Heart right ventricle (tissue), 16 donors: ENCODE data around the gene SLC11A1. TPM values are rescaled to one million over a fixed set of nuclear protein-coding genes. Genes with fewer than 3 reads are reported as not detected.
A peak's percentile ranks its signal among the peaks of the same experiment; 100 is the strongest.

ENCODE experiments used
- ATAC-seq, 8 donors: fragments of 200-7000 bp; cut with Tn5 transposase; one replicate each; pipeline ENCODE4 v1.9.1; 2020; ENCODE audit warnings: mild to moderate bottlenecking in 8 of 8, moderate library complexity in 8 of 8, moderate number of reproducible peaks in 1 of 8
- DNase-seq, 2 donors: peaks; one replicate each; pipeline ENCODE4 v3.0.0-alpha.2; 2020
- H3K27ac ChIP-seq, 10 donors: fragments of 200-600 bp; sonication (generic) in 2 of 10; one replicate each; pipeline versions ENCODE4 v1.5.0 to v1.8.0; 2020 to 2022; ENCODE audit warnings: mild to moderate bottlenecking in 3 of 10
- H3K27me3 ChIP-seq, 7 donors: fragments of 200-600 bp; one replicate each; pipeline ENCODE4 v1.8.0; 2021 to 2022; ENCODE audit warnings: mild to moderate bottlenecking in 2 of 7
- H3K36me3 ChIP-seq, 9 donors: fragments of 200-600 bp; sonication (generic) in 1 of 9; one replicate each; pipeline versions ENCODE4 v1.5.0 to v1.8.0; 2020 to 2022; ENCODE audit warnings: mild to moderate bottlenecking in 2 of 9
- H3K4me1 ChIP-seq, 9 donors: fragments of 200-600 bp; sonication (generic) in 1 of 9; one replicate each; pipeline versions ENCODE4 v1.5.0 to v1.8.0; 2020 to 2022; ENCODE audit warnings: mild to moderate bottlenecking in 4 of 9
- H3K4me3 ChIP-seq, 10 donors: fragments of 200-600 bp; sonication (generic) in 2 of 10; one replicate each; pipeline versions ENCODE4 v1.5.0 to v1.8.0; 2020 to 2022; ENCODE audit warnings: mild to moderate bottlenecking in 7 of 10, moderate library complexity in 2 of 10
- H3K9me3 ChIP-seq, 11 donors: fragments of 200-600 bp in 10 of 11; sonication (generic) in 2 of 11; one replicate each; pipeline versions ENCODE4 v1.5.0 to v1.8.0; 2013 to 2022; ENCODE audit warnings: mild to moderate bottlenecking in 2 of 11, control low read depth in 1 of 11, moderate library complexity in 1 of 11
- CTCF ChIP-seq, 9 donors: fragments of 200-600 bp; sonication (generic) in 2 of 9; IDR thresholded peaks; one replicate each; pipeline versions ENCODE4 v1.5.0 to v1.8.0; 2021 to 2022; ENCODE audit warnings: antibody characterized with exemption in 9 of 9, mild to moderate bottlenecking in 5 of 9, moderate library complexity in 1 of 9
- WGBS, 2 donors: extraction: QIAGEN DNeasy Blood & Tissue Kit; methylation state at CpG; one replicate each; pipeline ENCODE4 v1.1.7; 2013; ENCODE audit warnings: inconsistent platforms in 1 of 2; 5-methylcytosine and 5-hydroxymethylcytosine counted together
- intact Hi-C, 10 donors: fragments of 100-400 bp; cut with DNase I; formaldehyde crosslinking; loops; one replicate each; pipeline versions ENCODE4 v1.11.1 to v1.14.2; 2022
- polyA plus RNA-seq, 2 donors: library from polyadenylated mRNA; stranded (reverse); fragments of 200-250 nt; gene quantifications; one replicate each; pipeline ENCODE4 v1.2.3, GENCODE V29; 2013
- total RNA-seq, 10 donors: library from RNA; stranded (reverse); fragmentation: NEBNext Ultra II Directional in 3 of 10; extraction: Animal tissue kit (Norgen Biotek cat#: 25700) in 3 of 10; gene quantifications; one replicate each; pipeline versions ENCODE4 v1.2.1 to v1.2.4, GENCODE V29; 2021 to 2023
- donor health status: Arrhythmogenic right ventricular cardiomyopathy.
- donor health status: ischemic (EF 13 %, LVEDD 7.1; RV severe dilation, severe dysfunction).
- donor health status: healthy with polysubstance abuse.
- donor health status: DM: no; HTN: yes; CAD: no.
- donor health status: DM: no; HTN: no; CAD: no.
- donor health status: ischemic (EF 25% LVEDD 6.9; RV normal size, moderate dysfunction).
- donor health status: ischemic (EF 25% LVEDD 5.7; RV mildly dilated, moderate dysfunction).
- donor health status: healthy.
- donor health status: DM: yes; HTN: yes; CAD: no.
- donor health status: Ischemic cardiomyopathy.
- donor health status: ischemic (EF 35%, LVEDD 5.7; RV mildly dilated, moderate dysfunction).
- donor health status: nonischemic (EF 11% LVEDD 7.7; RV severe dilation, severe dysfunction).
- donor health status: DM: yes; HTN: yes; CAD: no.
- donor health status: PGD.
- donor health status: ischemic (EF 29% LVEDD 5.4; RV normal size, mild dysfunction).
- donor health status: nonischemic (EF 23%, LVEDD 6.1; RV moderate dilation, normal function).

Gene SLC11A1
- total and polyA plus RNA-seq, 12 donors, result 0.64 to 9.1 (median 4.4) TPM

GRCh38 chr2:218400167-218400929 lies 18.3 kb downstream of the SLC11A1 start:
- peak; percentile 52 to 55 for DNase-seq
- TF ChIP-seq CTCF (IDR thresholded peaks at IDR 0.05), result no peak
- peaks cover 18 to 72% (median 59%) of the 10 kb centered on the region in 9 donors for H3K4me1 ChIP-seq
- no peaks in the 10 kb centered on the region for H3K9me3 ChIP-seq
- H3K36me3 ChIP-seq, result peaks cover 0 to 44% (median 37%) of the 10 kb centered on the region in 9 donors
- H3K27me3 ChIP-seq, result no peaks in the 10 kb centered on the region
- H3K4me3 ChIP-seq, result peak overlapping the region; percentile 79 to 100 (median 98)
- 1% methylated on average over 51 to 63 of the region's 63 CpGs for WGBS, 2 donors
- intact Hi-C loops, result loop anchor here in 3 of 10 donors (10.0 kb wide), 2 partner anchors 244 to 254 kb away; partner anchors contain the start of genes BCS1L (in 2 of the 3) and ZNF142 (in 2 of the 3)
- ATAC-seq, result peak in 1 of 8 donors; percentile 2
- peak overlapping the region; percentile 98 to 100 (median 100) for H3K27ac ChIP-seq

DNA sequence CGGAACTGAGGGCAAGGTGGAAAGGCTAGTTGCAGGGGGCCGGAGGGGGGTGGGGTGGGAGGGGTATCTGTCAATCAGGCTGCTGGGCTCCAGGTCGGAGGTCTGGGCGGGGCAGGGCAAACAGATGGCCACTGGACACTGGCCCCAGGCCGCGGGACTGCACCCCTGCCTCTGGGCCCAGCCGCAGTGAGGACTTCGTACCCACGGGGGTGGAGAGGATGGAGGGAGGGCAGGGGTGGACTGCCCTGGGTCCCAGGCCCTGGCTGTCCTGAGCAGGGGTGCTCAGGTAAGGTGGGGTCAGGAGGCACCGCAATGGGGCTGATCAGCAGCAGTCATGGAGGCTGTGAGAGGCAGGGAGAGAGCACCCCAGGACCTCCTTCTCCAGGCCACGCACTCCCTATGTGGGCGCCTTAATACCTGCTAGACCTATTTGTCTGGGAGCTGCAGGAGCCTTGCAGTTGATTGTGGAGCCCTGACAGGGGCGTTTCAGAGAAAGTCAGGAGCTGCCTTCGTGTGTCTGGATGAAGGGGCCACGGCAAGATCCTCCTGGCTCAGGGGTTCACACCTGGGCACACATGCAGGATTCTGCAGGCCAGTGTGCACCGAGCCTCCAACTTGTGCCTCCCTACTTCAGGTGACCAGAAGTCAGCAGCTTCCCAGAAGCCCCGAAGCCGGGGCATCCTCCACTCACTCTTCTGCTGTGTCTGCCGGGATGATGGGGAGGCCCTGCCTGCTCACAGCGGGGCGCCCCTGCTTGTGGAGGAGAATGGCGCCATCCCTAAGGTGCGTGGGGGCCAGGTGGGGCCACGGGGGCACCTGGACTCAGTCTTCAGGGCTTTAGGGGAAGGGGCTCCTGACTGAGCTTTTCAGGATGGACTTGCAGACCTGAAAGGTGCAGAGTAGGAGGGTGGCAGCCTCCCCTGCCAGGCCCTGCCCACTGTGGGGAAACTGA lies 19.1 kb downstream of the SLC11A1 start:
- intact Hi-C loops, result loop anchor here in 3 of 10 donors (10.0 kb wide), 2 partner anchors 244 to 254 kb away; partner anchors contain the start of genes BCS1L (in 2 of the 3) and ZNF142 (in 2 of the 3)
- ATAC-seq (no peak), DNase-seq (peak in 1 of 2 donors; percentile 40)
- Histone ChIP-seq H3K9me3 (no peaks in the 10 kb centered on the region), H3K27me3 (no peaks in the 10 kb centered on the region), H3K4me3 (peak overlapping the region; percentile 79 to 100 (median 98)), H3K36me3 (peaks cover 0 to 45% (median 37%) of the 10 kb centered on the region in 9 donors), H3K27ac (peak overlapping the region; percentile 98 to 100 (median 100)), H3K4me1 (peaks cover 24 to 74% (median 62%) of the 10 kb centered on the region in 9 donors)
- WGBS, 2 donors, result 29 to 34% methylated on average over 24 of the region's 24 CpGs
- no peak for TF ChIP-seq CTCF (IDR thresholded peaks at IDR 0.05)

DNA sequence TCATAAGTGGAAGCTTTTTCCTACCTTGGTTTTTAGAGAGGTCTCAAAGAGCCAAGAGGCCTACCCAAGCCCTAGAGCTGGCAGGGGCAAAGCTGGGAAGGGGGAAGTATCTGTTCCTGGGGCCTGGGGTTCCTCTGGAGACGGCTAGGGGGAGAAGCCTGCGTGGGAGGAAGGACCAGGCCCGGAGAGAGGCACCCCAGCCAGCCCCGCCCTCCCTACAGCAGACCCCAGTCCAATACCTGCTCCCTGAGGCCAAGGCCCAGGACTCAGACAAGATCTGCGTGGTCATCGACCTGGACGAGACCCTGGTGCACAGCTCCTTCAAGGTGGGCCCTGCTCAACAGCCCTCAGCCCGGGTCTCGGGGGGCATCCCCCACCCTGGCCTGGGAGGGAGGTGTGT lies 19.8 kb downstream of the SLC11A1 start:
- Histone ChIP-seq H3K9me3 (no peaks in the 10 kb centered on the region), H3K27ac (peak overlapping the region in 9 of 10 donors; percentile 3 to 100 (median 100)), H3K4me3 (peak overlapping the region in 9 of 10 donors; percentile 79 to 100 (median 98)), H3K36me3 (peaks cover 0 to 45% (median 37%) of the 10 kb centered on the region in 9 donors), H3K4me1 (peaks cover 26 to 78% (median 64%) of the 10 kb centered on the region in 9 donors), H3K27me3 (no peaks in the 10 kb centered on the region)
- DNase-seq (no peak), ATAC-seq (no peak)
- 64 to 68% methylated on average over 9 of the region's 9 CpGs for WGBS, 2 donors
- intact Hi-C loops, result loop anchor here in 3 of 10 donors (10.0 kb wide), 2 partner anchors 243 to 253 kb away; partner anchors contain the start of genes BCS1L (in 2 of the 3) and ZNF142 (in 2 of the 3)
- TF ChIP-seq CTCF (IDR thresholded peaks at IDR 0.05), result peak in 1 of 9 donors; percentile 5
